Measurements from ENCODE around the gene SLC17A9.

Gene SLC17A9

GRCh38 chr20:62999580-62999979 lies 47.1 kb downstream of the SLC17A9 start:
- Histone ChIP-seq H3K9ac (ENCODE audit: low read depth, low read length) (no peak overlapping the region), H3K9me3 (ENCODE audit: insufficient read depth, low read depth, low read length) (no peaks in the 10 kb centered on the region), H3K36me3 (ENCODE audit: insufficient read depth, low read depth, low read length) (no peaks in the 10 kb centered on the region), H3K27me3 (ENCODE audit: insufficient read depth, low read length) (peaks cover 82% of the 10 kb centered on the region), H3K4me1 (ENCODE audit: insufficient read depth, low read length) (peaks cover 8% of the 10 kb centered on the region; the same call in 1 of the 2 replicates), H3K4me3 (ENCODE audit: low read length) (no peak overlapping the region), H3K27ac (ENCODE audit: low read length) (no peak overlapping the region)

- Histone ChIP-seq H3K9ac (ENCODE audit: low read depth, low read length) (no peak overlapping the region), H3K27ac (ENCODE audit: low read length) (no peak overlapping the region), H3K4me1 (ENCODE audit: insufficient read depth, low read length) (peaks cover 8% of the 10 kb centered on the region; the same call in 1 of the 2 replicates), H3K4me3 (ENCODE audit: low read length) (no peak overlapping the region), H3K27me3 (ENCODE audit: insufficient read depth, low read length) (peaks cover 85% of the 10 kb centered on the region), H3K36me3 (ENCODE audit: insufficient read depth, low read depth, low read length) (no peaks in the 10 kb centered on the region), H3K9me3 (ENCODE audit: insufficient read depth, low read depth, low read length) (no peaks in the 10 kb centered on the region)
Observed at GRCh38 chr20:63000036-63000435, 47.5 kb downstream of the SLC17A9 start.

GRCh38 chr20:63000958-63001357 lies 48.4 kb downstream of the SLC17A9 start:
- peaks cover 94% of the 10 kb centered on the region for H3K27me3 ChIP-seq (ENCODE audit: insufficient read depth, low read length)
- H3K9me3 ChIP-seq (ENCODE audit: insufficient read depth, low read depth, low read length) = no peaks in the 10 kb centered on the region
- no peak overlapping the region for H3K9ac ChIP-seq (ENCODE audit: low read depth, low read length)
- H3K4me1 ChIP-seq (ENCODE audit: insufficient read depth, low read length) = peaks cover 5% of the 10 kb centered on the region; the same call in 1 of the 2 replicates
- H3K36me3 ChIP-seq (ENCODE audit: insufficient read depth, low read depth, low read length) = no peaks in the 10 kb centered on the region
- H3K27ac ChIP-seq (ENCODE audit: low read length) = no peak overlapping the region
- H3K4me3 ChIP-seq (ENCODE audit: low read length) = no peak overlapping the region

- Histone ChIP-seq H3K36me3 (ENCODE audit: insufficient read depth, low read depth, low read length) (no peaks in the 10 kb centered on the region), H3K4me1 (ENCODE audit: insufficient read depth, low read length) (peaks cover 5% of the 10 kb centered on the region; the same call in 1 of the 2 replicates), H3K27me3 (ENCODE audit: insufficient read depth, low read length) (peaks cover 100% of the 10 kb centered on the region), H3K9me3 (ENCODE audit: insufficient read depth, low read depth, low read length) (no peaks in the 10 kb centered on the region), H3K27ac (ENCODE audit: low read length) (no peak overlapping the region), H3K9ac (ENCODE audit: low read depth, low read length) (no peak overlapping the region), H3K4me3 (ENCODE audit: low read length) (no peak overlapping the region)
Observed at GRCh38 chr20:63002511-63002910, 50.0 kb downstream of the SLC17A9 start.

GRCh38 chr20:63003546-63003945 lies 51.0 kb downstream of the SLC17A9 start:
- Histone ChIP-seq H3K27ac (ENCODE audit: low read length) (no peak overlapping the region), H3K4me1 (ENCODE audit: insufficient read depth, low read length) (peaks cover 5% of the 10 kb centered on the region; the same call in 1 of the 2 replicates), H3K4me3 (ENCODE audit: low read length) (no peak overlapping the region), H3K36me3 (ENCODE audit: insufficient read depth, low read depth, low read length) (no peaks in the 10 kb centered on the region), H3K9ac (ENCODE audit: low read depth, low read length) (no peak overlapping the region), H3K9me3 (ENCODE audit: insufficient read depth, low read depth, low read length) (no peaks in the 10 kb centered on the region), H3K27me3 (ENCODE audit: insufficient read depth, low read length) (peaks cover 100% of the 10 kb centered on the region)

- H3K9me3 ChIP-seq (ENCODE audit: insufficient read depth, low read depth, low read length) = no peaks in the 10 kb centered on the region
- H3K27me3 ChIP-seq (ENCODE audit: insufficient read depth, low read length) = peaks cover 100% of the 10 kb centered on the region
- no peak overlapping the region for H3K9ac ChIP-seq (ENCODE audit: low read depth, low read length)
- no peak overlapping the region for H3K27ac ChIP-seq (ENCODE audit: low read length)
- H3K4me3 ChIP-seq (ENCODE audit: low read length) = no peak overlapping the region
- H3K36me3 ChIP-seq (ENCODE audit: insufficient read depth, low read depth, low read length) = no peaks in the 10 kb centered on the region
- peaks cover 5% of the 10 kb centered on the region; the same call in 1 of the 2 replicates for H3K4me1 ChIP-seq (ENCODE audit: insufficient read depth, low read length)
Observed at GRCh38 chr20:63004607-63005364, 52.3 kb downstream of the SLC17A9 start.

GRCh38 chr20:63005365-63005861 lies 52.9 kb downstream of the SLC17A9 start:
- Histone ChIP-seq H3K27ac (ENCODE audit: low read length) (no peak overlapping the region), H3K36me3 (ENCODE audit: insufficient read depth, low read depth, low read length) (no peaks in the 10 kb centered on the region), H3K27me3 (ENCODE audit: insufficient read depth, low read length) (peaks cover 100% of the 10 kb centered on the region), H3K4me1 (ENCODE audit: insufficient read depth, low read length) (peaks cover 6% of the 10 kb centered on the region; the same call in 1 of the 2 replicates), H3K4me3 (ENCODE audit: low read length) (no peak overlapping the region), H3K9me3 (ENCODE audit: insufficient read depth, low read depth, low read length) (no peaks in the 10 kb centered on the region), H3K9ac (ENCODE audit: low read depth, low read length) (no peak overlapping the region)

GRCh38 chr20:63005862-63006539 lies 53.5 kb downstream of the SLC17A9 start:
- Histone ChIP-seq H3K36me3 (ENCODE audit: insufficient read depth, low read depth, low read length) (no peaks in the 10 kb centered on the region), H3K4me3 (ENCODE audit: low read length) (no peak overlapping the region), H3K4me1 (ENCODE audit: insufficient read depth, low read length) (peaks cover 7% of the 10 kb centered on the region; the same call in 1 of the 2 replicates)

GRCh38 chr20:63006540-63007359 lies 54.2 kb downstream of the SLC17A9 start, which contains the start of gene BHLHE23:
Gene BHLHE23 (minus strand): TSS chr20:63006964. CDS start chr20:63006774, 190 bp downstream.
- Histone ChIP-seq H3K9me3 (ENCODE audit: insufficient read depth, low read depth, low read length) (no peaks in the 10 kb centered on the region), H3K27me3 (ENCODE audit: insufficient read depth, low read length) (peaks cover 100% of the 10 kb centered on the region), H3K4me3 (ENCODE audit: low read length) (no peak within 1 kb of the TSS; the same call in 1 of the 2 replicates), H3K27ac (ENCODE audit: low read length) (no peak within 1 kb of the TSS), H3K36me3 (ENCODE audit: insufficient read depth, low read depth, low read length) (no peaks in the 10 kb centered on the region), H3K9ac (ENCODE audit: low read depth, low read length) (no peak within 1 kb of the TSS), H3K4me1 (ENCODE audit: insufficient read depth, low read length) (peaks cover 7% of the 10 kb centered on the region; the same call in 1 of the 2 replicates)

More at GRCh38 chr20:63005862-63006539, 53.5 kb downstream of the SLC17A9 start:
- no peak overlapping the region for H3K9ac ChIP-seq (ENCODE audit: low read depth, low read length)
- H3K9me3 ChIP-seq (ENCODE audit: insufficient read depth, low read depth, low read length) = no peaks in the 10 kb centered on the region
- peaks cover 100% of the 10 kb centered on the region for H3K27me3 ChIP-seq (ENCODE audit: insufficient read depth, low read length)
- no peak overlapping the region for H3K27ac ChIP-seq (ENCODE audit: low read length)

- peaks cover 7% of the 10 kb centered on the region; the same call in 1 of the 2 replicates for H3K4me1 ChIP-seq (ENCODE audit: insufficient read depth, low read length)
- no peaks in the 10 kb centered on the region for H3K36me3 ChIP-seq (ENCODE audit: insufficient read depth, low read depth, low read length)
- no peak overlapping the region; the same call in 1 of the 2 replicates for H3K4me3 ChIP-seq (ENCODE audit: low read length)
- H3K9me3 ChIP-seq (ENCODE audit: insufficient read depth, low read depth, low read length) = no peaks in the 10 kb centered on the region
- H3K27ac ChIP-seq (ENCODE audit: low read length) = no peak overlapping the region
- H3K27me3 ChIP-seq (ENCODE audit: insufficient read depth, low read length) = peaks cover 100% of the 10 kb centered on the region
- no peak overlapping the region for H3K9ac ChIP-seq (ENCODE audit: low read depth, low read length)
Observed at GRCh38 chr20:63007360-63007645, 54.8 kb downstream of the SLC17A9 start.

All from iPS-20b (cell line).